ENCODE results near the gene PPME1.

Gene PPME1

GRCh38 chr11:74253361-74253760 lies 82.3 kb downstream of the PPME1 start:
- TF ChIP-seq, protein P1, sequence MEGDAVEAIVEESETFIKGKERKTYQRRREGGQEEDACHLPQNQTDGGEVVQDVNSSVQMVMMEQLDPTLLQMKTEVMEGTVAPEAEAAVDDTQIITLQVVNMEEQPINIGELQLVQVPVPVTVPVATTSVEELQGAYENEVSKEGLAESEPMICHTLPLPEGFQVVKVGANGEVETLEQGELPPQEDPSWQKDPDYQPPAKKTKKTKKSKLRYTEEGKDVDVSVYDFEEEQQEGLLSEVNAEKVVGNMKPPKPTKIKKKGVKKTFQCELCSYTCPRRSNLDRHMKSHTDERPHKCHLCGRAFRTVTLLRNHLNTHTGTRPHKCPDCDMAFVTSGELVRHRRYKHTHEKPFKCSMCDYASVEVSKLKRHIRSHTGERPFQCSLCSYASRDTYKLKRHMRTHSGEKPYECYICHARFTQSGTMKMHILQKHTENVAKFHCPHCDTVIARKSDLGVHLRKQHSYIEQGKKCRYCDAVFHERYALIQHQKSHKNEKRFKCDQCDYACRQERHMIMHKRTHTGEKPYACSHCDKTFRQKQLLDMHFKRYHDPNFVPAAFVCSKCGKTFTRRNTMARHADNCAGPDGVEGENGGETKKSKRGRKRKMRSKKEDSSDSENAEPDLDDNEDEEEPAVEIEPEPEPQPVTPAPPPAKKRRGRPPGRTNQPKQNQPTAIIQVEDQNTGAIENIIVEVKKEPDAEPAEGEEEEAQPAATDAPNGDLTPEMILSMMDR (conservative IDR thresholded peaks at IDR 0.05) = no peak
- H3K27ac ChIP-seq = no peak overlapping the region

DNA sequence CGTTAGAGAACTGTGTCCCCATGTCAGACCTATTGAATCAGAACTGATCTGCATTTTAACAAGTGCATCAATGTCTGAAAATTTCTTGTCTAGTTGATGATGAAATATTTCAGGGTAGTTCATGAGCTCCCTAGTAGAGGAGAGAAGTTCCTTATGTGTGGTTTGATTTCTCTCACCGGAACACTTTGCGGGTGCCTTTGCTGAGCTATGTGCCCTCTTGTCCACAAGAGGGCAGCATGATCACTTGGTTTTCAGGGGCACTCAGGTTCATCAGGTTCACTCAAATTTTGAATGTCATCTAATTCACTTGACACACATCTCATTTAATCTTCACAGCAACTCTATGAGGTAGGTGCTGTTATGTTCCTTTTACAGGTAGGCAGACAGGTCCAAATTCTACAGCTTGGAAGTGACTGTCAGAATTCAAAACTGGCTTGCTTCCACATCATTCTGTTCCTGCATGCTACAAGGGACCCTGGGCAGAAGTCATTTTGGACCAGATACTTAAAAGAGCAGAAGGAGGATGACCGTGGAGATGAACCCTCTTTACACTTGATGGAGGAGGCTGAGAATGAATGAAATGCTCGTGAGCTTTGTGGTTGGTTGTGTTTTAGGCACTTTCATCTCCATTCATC lies 84.8 kb downstream of the PPME1 start:
- no peak overlapping the region for H3K27ac ChIP-seq
- TF ChIP-seq, protein P1 (conservative IDR thresholded peaks at IDR 0.05) = peak; percentile 95

GRCh38 chr11:74256378-74257133 lies 85.5 kb downstream of the PPME1 start:
- TF ChIP-seq, protein P1 (conservative IDR thresholded peaks at IDR 0.05) = no peak
- H3K27ac ChIP-seq = no peak overlapping the region

DNA sequence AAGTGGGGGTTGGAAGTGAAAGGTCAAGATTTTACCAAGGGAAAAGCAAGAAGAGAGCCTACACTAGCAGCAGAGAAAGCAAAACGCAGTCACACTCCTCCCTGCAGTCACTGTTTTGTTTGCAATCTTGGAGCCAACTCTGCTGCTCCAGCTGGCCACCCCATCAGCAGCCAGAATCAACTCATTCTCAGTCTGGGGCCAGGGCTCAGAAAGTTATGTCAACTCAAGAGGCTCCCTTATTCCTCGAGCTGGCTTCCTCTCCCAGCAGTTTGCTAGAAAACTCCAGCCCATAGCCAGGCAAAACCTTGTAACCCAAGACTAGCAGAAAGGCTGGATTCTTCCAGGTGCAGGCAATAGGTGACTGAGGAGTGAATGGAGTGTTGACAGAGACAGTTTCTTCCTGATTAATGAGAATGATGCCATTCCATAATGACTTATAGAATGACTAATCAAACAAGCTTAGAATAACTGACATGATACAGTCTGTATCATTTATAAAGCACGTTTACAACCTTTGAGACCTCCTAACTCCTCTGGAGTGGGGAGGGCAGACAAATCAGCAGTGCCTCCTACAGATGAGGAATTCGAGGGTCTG lies 87.0 kb downstream of the PPME1 start:
- TF ChIP-seq, protein P1 (conservative IDR thresholded peaks at IDR 0.05) = no peak
- peak overlapping the region; percentile 18; the same call in 1 of the 2 replicates for H3K27ac ChIP-seq

DNA sequence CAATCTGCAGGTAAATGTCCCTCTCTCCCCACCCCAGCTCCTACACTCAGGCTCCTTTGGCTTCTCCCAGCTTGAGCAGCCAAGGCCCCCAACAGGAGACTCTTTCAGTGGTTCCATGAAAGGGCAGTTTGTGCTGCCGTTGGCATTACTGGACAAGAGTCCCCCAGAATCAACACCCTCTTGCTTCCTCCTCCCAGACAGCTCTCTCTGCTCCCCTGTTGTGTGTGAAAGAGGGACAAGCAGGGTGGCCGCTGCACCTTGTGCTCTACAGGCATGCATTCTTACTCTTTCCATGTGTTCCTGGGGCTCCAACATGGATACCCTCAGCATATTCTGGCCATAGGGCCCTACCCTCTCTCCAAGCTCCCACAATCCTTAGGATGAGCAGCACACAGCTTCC lies 91.6 kb downstream of the PPME1 start:
- H3K27ac ChIP-seq = no peak overlapping the region
- TF ChIP-seq, protein P1 (conservative IDR thresholded peaks at IDR 0.05) = no peak

- TF ChIP-seq, protein P1 (conservative IDR thresholded peaks at IDR 0.05) = no peak
- H3K27ac ChIP-seq = no peak overlapping the region
Observed at GRCh38 chr11:74265256-74265655, 94.2 kb downstream of the PPME1 start.

DNA sequence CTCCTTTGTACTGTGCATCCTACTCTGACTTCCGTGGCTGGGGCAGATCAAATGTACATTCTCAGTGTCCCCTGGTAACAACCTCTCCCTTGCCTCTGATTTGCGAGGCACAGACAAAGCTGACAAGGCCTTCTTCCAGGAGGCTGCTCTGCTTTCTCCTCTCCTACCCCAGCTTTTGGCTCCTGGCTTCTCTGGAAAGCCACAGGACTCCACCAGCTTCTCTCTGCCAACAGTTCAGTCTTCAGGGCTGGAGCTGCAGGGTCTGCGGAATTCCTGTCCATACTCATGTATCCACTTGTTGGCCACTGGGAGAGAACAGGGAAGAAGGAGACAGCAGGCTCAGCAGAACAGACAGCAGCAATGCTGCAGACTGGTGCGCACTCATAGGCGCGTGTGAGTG lies 95.9 kb downstream of the PPME1 start:
- H3K27ac ChIP-seq = no peak overlapping the region
- TF ChIP-seq, protein P1 (conservative IDR thresholded peaks at IDR 0.05) = no peak

Measured in VCaP (cell line).